Stimulated activated CD4-positive, alpha-beta T cell treated with anti-CD3 and anti-CD28 coated beads, Interleukin-15, amount 100 ng/mL, for 24 hours (primary cell): ENCODE results near the gene ADARB2.

Experiments used
- DNase-seq: peaks from one replicate; pipeline ENCODE4 v3.0.0-alpha.2; 2020

ADARB2 gene

GRCh38 chr10:1735562-1735961 lies 1.8 kb downstream of the ADARB2 start:
- DNase-seq: no peak

- DNase-seq: no peak
Measured at GRCh38 chr10:1734288-1734687, 3.0 kb downstream of the ADARB2 start.

- no peak for DNase-seq
Measured at GRCh38 chr10:1733720-1734119, 3.6 kb downstream of the ADARB2 start.

GRCh38 chr10:1732564-1732996 lies 4.7 kb downstream of the ADARB2 start:
- no peak for DNase-seq

GRCh38 chr10:1731592-1731991 lies 5.7 kb downstream of the ADARB2 start:
- DNase-seq: no peak

GRCh38 chr10:1729751-1730150 lies 7.6 kb downstream of the ADARB2 start:
- no peak for DNase-seq

- DNase-seq: no peak
Measured at GRCh38 chr10:1726861-1727260, 10.5 kb downstream of the ADARB2 start.

- no peak for DNase-seq
Measured at GRCh38 chr10:1724921-1725488, 12.3 kb downstream of the ADARB2 start.

- DNase-seq: no peak
Measured at GRCh38 chr10:1716839-1717238, 20.5 kb downstream of the ADARB2 start.

- DNase-seq: peak; percentile 51
Measured at GRCh38 chr10:1715821-1716220, 21.5 kb downstream of the ADARB2 start.

GRCh38 chr10:1712944-1713671 lies 24.2 kb downstream of the ADARB2 start:
- no peak for DNase-seq

- DNase-seq: no peak
Measured at GRCh38 chr10:1712314-1712713, 25.0 kb downstream of the ADARB2 start.

GRCh38 chr10:1709161-1709560 lies 28.2 kb downstream of the ADARB2 start:
- no peak for DNase-seq

- no peak for DNase-seq
Measured at GRCh38 chr10:1708746-1709145, 28.6 kb downstream of the ADARB2 start.

- DNase-seq: peak; percentile 32
Measured at GRCh38 chr10:1706711-1707110, 30.6 kb downstream of the ADARB2 start.

- no peak for DNase-seq
Measured at GRCh38 chr10:1706256-1706655, 31.1 kb downstream of the ADARB2 start.

GRCh38 chr10:1698185-1698584 lies 39.1 kb downstream of the ADARB2 start:
- DNase-seq: no peak

GRCh38 chr10:1696106-1696505 lies 41.2 kb downstream of the ADARB2 start:
- DNase-seq: no peak

- no peak for DNase-seq
Measured at GRCh38 chr10:1690086-1690485, 47.2 kb downstream of the ADARB2 start.

- no peak for DNase-seq
Measured at GRCh38 chr10:1688531-1688930, 48.8 kb downstream of the ADARB2 start.

GRCh38 chr10:1687623-1688150 lies 49.6 kb downstream of the ADARB2 start:
- DNase-seq: no peak

- no peak for DNase-seq
Measured at GRCh38 chr10:1687190-1687589, 50.1 kb downstream of the ADARB2 start.

- DNase-seq: no peak
Measured at GRCh38 chr10:1686491-1686749, 50.9 kb downstream of the ADARB2 start.

- DNase-seq: no peak
Measured at GRCh38 chr10:1685699-1686490, 51.4 kb downstream of the ADARB2 start.
